ENCODE measurements around the gene NAT14.

DNA sequence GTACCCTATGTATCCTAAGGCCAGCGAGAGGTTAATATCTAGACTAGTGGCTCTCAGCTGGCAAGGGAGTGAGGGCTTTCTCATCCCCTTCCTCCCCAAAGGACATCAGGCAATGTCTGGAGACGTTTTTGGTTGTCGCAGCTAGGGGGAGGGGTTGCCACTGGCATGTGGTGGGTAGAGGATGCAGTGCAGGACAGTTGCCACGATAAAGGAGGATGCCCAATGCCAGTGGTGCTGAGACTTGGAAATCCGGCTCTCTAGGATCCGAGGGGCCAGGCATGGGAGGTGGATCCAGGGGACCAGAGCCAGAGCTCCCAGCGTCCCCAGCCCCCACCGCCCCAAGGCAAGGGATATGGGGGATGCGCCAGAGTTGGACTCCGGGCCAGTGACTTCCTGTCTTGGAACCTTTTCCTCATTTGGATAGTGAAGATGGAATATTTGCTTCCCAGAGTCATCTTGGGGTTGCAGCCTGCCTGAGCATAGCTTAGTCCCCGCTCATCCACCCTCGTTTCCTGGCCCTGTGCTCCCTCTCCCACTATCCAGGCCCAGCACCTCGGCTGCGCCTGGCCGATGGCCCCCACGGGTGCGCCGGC lies 8.2 kb downstream of the NAT14 start:
- TF ChIP-seq, protein P1, sequence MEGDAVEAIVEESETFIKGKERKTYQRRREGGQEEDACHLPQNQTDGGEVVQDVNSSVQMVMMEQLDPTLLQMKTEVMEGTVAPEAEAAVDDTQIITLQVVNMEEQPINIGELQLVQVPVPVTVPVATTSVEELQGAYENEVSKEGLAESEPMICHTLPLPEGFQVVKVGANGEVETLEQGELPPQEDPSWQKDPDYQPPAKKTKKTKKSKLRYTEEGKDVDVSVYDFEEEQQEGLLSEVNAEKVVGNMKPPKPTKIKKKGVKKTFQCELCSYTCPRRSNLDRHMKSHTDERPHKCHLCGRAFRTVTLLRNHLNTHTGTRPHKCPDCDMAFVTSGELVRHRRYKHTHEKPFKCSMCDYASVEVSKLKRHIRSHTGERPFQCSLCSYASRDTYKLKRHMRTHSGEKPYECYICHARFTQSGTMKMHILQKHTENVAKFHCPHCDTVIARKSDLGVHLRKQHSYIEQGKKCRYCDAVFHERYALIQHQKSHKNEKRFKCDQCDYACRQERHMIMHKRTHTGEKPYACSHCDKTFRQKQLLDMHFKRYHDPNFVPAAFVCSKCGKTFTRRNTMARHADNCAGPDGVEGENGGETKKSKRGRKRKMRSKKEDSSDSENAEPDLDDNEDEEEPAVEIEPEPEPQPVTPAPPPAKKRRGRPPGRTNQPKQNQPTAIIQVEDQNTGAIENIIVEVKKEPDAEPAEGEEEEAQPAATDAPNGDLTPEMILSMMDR (IDR thresholded peaks at IDR 0.05): no peak
- peak in 1 of 2 donors; percentile 25 for TF ChIP-seq POLR2A (IDR thresholded peaks at IDR 0.05)
